Measurements from ENCODE around the gene CFAP97D2.
A peak's percentile ranks its signal among the peaks of the same experiment; 100 is the strongest.
"Not testable (repeated sequence)": the region's sequence is repeated elsewhere in the genome, so short reads cannot be mapped to it uniquely, and the experiment has no call there.

The CFAP97D2 gene

GRCh38 chr13:114158869-114159666, 20.0 kb upstream of the CFAP97D2 start:
- H3K36me3 Mint-ChIP-seq (ENCODE audit: low read depth); H3K4me3 Mint-ChIP-seq; H3K27ac Mint-ChIP-seq; H3K9me3 Mint-ChIP-seq; intact Hi-C loops (cut with micrococcal nuclease): not testable (repeated sequence)
- H3K27me3 Mint-ChIP-seq, result peaks cover 17% of the 10 kb centered on the region
- H3K4me1 Mint-ChIP-seq (ENCODE audit: low read depth), result peaks cover 42% of the 10 kb centered on the region

GRCh38 chr13:114161028-114161556, 18.0 kb upstream of the CFAP97D2 start:
- no peaks in the 10 kb centered on the region for H3K9me3 Mint-ChIP-seq
- H3K27me3 Mint-ChIP-seq, result peaks cover 26% of the 10 kb centered on the region
- intact Hi-C loops (cut with micrococcal nuclease), result no loop called here
- H3K4me1 Mint-ChIP-seq (ENCODE audit: low read depth), result peaks cover 43% of the 10 kb centered on the region
- H3K4me3 Mint-ChIP-seq, result no peak overlapping the region
- H3K36me3 Mint-ChIP-seq (ENCODE audit: low read depth), result no peaks in the 10 kb centered on the region
- H3K27ac Mint-ChIP-seq, result peak overlapping the region; percentile 82

- Mint-ChIP-seq H3K4me1 (ENCODE audit: low read depth) (peaks cover 44% of the 10 kb centered on the region), H3K4me3 (peak overlapping the region; percentile 25), H3K9me3 (no peaks in the 10 kb centered on the region), H3K36me3 (ENCODE audit: low read depth) (no peaks in the 10 kb centered on the region), H3K27me3 (peaks cover 26% of the 10 kb centered on the region), H3K27ac (peak overlapping the region; percentile 82)
- intact Hi-C loops (cut with micrococcal nuclease), result no loop called here
These were observed 17.2 kb upstream of the CFAP97D2 start for GRCh38 chr13:114161644-114162532.

- Mint-ChIP-seq H3K36me3 (ENCODE audit: low read depth) (no peaks in the 10 kb centered on the region), H3K4me3 (no peak overlapping the region), H3K27ac (peak overlapping the region; percentile 82), H3K27me3 (peaks cover 25% of the 10 kb centered on the region), H3K4me1 (ENCODE audit: low read depth) (peaks cover 50% of the 10 kb centered on the region), H3K9me3 (no peaks in the 10 kb centered on the region)
- intact Hi-C loops (cut with micrococcal nuclease), result no loop called here
These were observed 16.5 kb upstream of the CFAP97D2 start for GRCh38 chr13:114162533-114162922.

GRCh38 chr13:114164053-114164452, 15.0 kb upstream of the CFAP97D2 start:
- H3K27me3 Mint-ChIP-seq, result peaks cover 23% of the 10 kb centered on the region
- intact Hi-C loops (cut with micrococcal nuclease), result no loop called here
- no peaks in the 10 kb centered on the region for H3K36me3 Mint-ChIP-seq (ENCODE audit: low read depth)
- H3K4me1 Mint-ChIP-seq (ENCODE audit: low read depth), result peaks cover 53% of the 10 kb centered on the region
- H3K27ac Mint-ChIP-seq, result peak overlapping the region; percentile 42
- no peaks in the 10 kb centered on the region for H3K9me3 Mint-ChIP-seq
- no peak overlapping the region for H3K4me3 Mint-ChIP-seq

GRCh38 chr13:114164681-114165429, 14.2 kb upstream of the CFAP97D2 start:
- peaks cover 53% of the 10 kb centered on the region for H3K4me1 Mint-ChIP-seq (ENCODE audit: low read depth)

GRCh38 chr13:114166381-114167131, 12.5 kb upstream of the CFAP97D2 start:
- peak overlapping the region; percentile 60 for H3K27ac Mint-ChIP-seq
- H3K36me3 Mint-ChIP-seq (ENCODE audit: low read depth), result no peaks in the 10 kb centered on the region
- peak overlapping the region; percentile 30 for H3K4me3 Mint-ChIP-seq
- H3K9me3 Mint-ChIP-seq, result peaks cover 3% of the 10 kb centered on the region
- intact Hi-C loops (cut with micrococcal nuclease), result no loop called here
- peaks cover 17% of the 10 kb centered on the region for H3K27me3 Mint-ChIP-seq
- peaks cover 44% of the 10 kb centered on the region for H3K4me1 Mint-ChIP-seq (ENCODE audit: low read depth)

More at GRCh38 chr13:114164681-114165429, 14.2 kb upstream of the CFAP97D2 start:
- Mint-ChIP-seq H3K4me3 (no peak overlapping the region), H3K27ac (peak overlapping the region; percentile 40), H3K27me3 (peaks cover 21% of the 10 kb centered on the region), H3K9me3 (no peaks in the 10 kb centered on the region), H3K36me3 (ENCODE audit: low read depth) (no peaks in the 10 kb centered on the region)
- intact Hi-C loops (cut with micrococcal nuclease), result no loop called here

- Mint-ChIP-seq H3K9me3 (peaks cover 11% of the 10 kb centered on the region), H3K27me3 (peaks cover 17% of the 10 kb centered on the region), H3K36me3 (ENCODE audit: low read depth) (no peaks in the 10 kb centered on the region), H3K4me1 (ENCODE audit: low read depth) (peaks cover 35% of the 10 kb centered on the region), H3K4me3 (no peak overlapping the region), H3K27ac (peak overlapping the region; percentile 60)
- intact Hi-C loops (cut with micrococcal nuclease), result no loop called here
These were observed 11.6 kb upstream of the CFAP97D2 start for GRCh38 chr13:114167426-114167825.

GRCh38 chr13:114167885-114168284, 11.2 kb upstream of the CFAP97D2 start:
- H3K27ac Mint-ChIP-seq, result peak overlapping the region; percentile 60
- peaks cover 17% of the 10 kb centered on the region for H3K27me3 Mint-ChIP-seq
- H3K4me1 Mint-ChIP-seq (ENCODE audit: low read depth), result peaks cover 31% of the 10 kb centered on the region
- peaks cover 16% of the 10 kb centered on the region for H3K9me3 Mint-ChIP-seq
- H3K4me3 Mint-ChIP-seq, result no peak overlapping the region
- no peaks in the 10 kb centered on the region for H3K36me3 Mint-ChIP-seq (ENCODE audit: low read depth)
- intact Hi-C loops (cut with micrococcal nuclease), result no loop called here

GRCh38 chr13:114173272-114173671, 5.8 kb upstream of the CFAP97D2 start:
- no peak overlapping the region for H3K4me3 Mint-ChIP-seq
- H3K36me3 Mint-ChIP-seq (ENCODE audit: low read depth), result no peaks in the 10 kb centered on the region
- H3K9me3 Mint-ChIP-seq, result peaks cover 38% of the 10 kb centered on the region
- peaks cover 7% of the 10 kb centered on the region for H3K4me1 Mint-ChIP-seq (ENCODE audit: low read depth)
- intact Hi-C loops (cut with micrococcal nuclease), result no loop called here
- no peak overlapping the region for H3K27ac Mint-ChIP-seq
- H3K27me3 Mint-ChIP-seq, result no peaks in the 10 kb centered on the region

GRCh38 chr13:114173745-114174144, 5.3 kb upstream of the CFAP97D2 start:
- no peak overlapping the region for H3K27ac Mint-ChIP-seq
- intact Hi-C loops (cut with micrococcal nuclease), result no loop called here
- peaks cover 7% of the 10 kb centered on the region for H3K4me1 Mint-ChIP-seq (ENCODE audit: low read depth)
- H3K4me3 Mint-ChIP-seq, result no peak overlapping the region
- H3K27me3 Mint-ChIP-seq, result peaks cover 3% of the 10 kb centered on the region
- H3K9me3 Mint-ChIP-seq, result peaks cover 38% of the 10 kb centered on the region
- H3K36me3 Mint-ChIP-seq (ENCODE audit: low read depth), result no peaks in the 10 kb centered on the region

GRCh38 chr13:114174529-114174961, 4.5 kb upstream of the CFAP97D2 start:
- Mint-ChIP-seq H3K4me3 (no peak overlapping the region), H3K9me3 (peaks cover 38% of the 10 kb centered on the region), H3K4me1 (ENCODE audit: low read depth) (peaks cover 7% of the 10 kb centered on the region), H3K27me3 (peaks cover 11% of the 10 kb centered on the region), H3K27ac (no peak overlapping the region), H3K36me3 (ENCODE audit: low read depth) (no peaks in the 10 kb centered on the region)
- intact Hi-C loops (cut with micrococcal nuclease), result no loop called here

GRCh38 chr13:114176359-114176902, 2.6 kb upstream of the CFAP97D2 start:
- intact Hi-C loops (cut with micrococcal nuclease); H3K27ac Mint-ChIP-seq; H3K36me3 Mint-ChIP-seq (ENCODE audit: low read depth); H3K4me3 Mint-ChIP-seq: not testable (repeated sequence)
- Mint-ChIP-seq H3K4me1 (ENCODE audit: low read depth) (peaks cover 23% of the 10 kb centered on the region), H3K27me3 (peaks cover 21% of the 10 kb centered on the region), H3K9me3 (peaks cover 37% of the 10 kb centered on the region)
